HTR-8/SVneo (cell line): ENCODE results near the gene MMP8.
A peak's percentile ranks its signal among the peaks of the same experiment; 100 is the strongest.

Source experiments
- DNase-seq: peaks from one replicate; pipeline ENCODE4 v3.0.0; 2011; ENCODE audit warnings: low spot score, mixed read lengths; ENCODE audit not compliant: insufficient read length
- FAIRE-seq: peaks from 2 replicates; lab custom pipeline; 2011; peaks lifted over from hg19 to GRCh38; lab: Jason Lieb, UNC

Gene MMP8

GRCh38 chr11:102664001-102664752 is 60.6 kb downstream of the MMP8 start:
- peak; percentile 77 for FAIRE-seq
- no peak for DNase-seq

GRCh38 chr11:102662607-102663006 is 62.1 kb downstream of the MMP8 start:
- no peak for DNase-seq
- FAIRE-seq = no peak
